Heart right ventricle (tissue), 16 donors: ENCODE data around the gene RPSA. TPM values are rescaled to one million over a fixed set of nuclear protein-coding genes. Genes with fewer than 3 reads are reported as not detected.

ENCODE experiments used
- ATAC-seq, 8 donors: fragments of 200-7000 bp; cut with Tn5 transposase; one replicate each; pipeline ENCODE4 v1.9.1; 2020; ENCODE audit warnings: mild to moderate bottlenecking in 8 of 8, moderate library complexity in 8 of 8, moderate number of reproducible peaks in 1 of 8
- DNase-seq, 2 donors: peaks; one replicate each; pipeline ENCODE4 v3.0.0-alpha.2; 2020
- H3K27ac ChIP-seq, 10 donors: fragments of 200-600 bp; sonication (generic) in 2 of 10; one replicate each; pipeline versions ENCODE4 v1.5.0 to v1.8.0; 2020 to 2022; ENCODE audit warnings: mild to moderate bottlenecking in 3 of 10
- H3K27me3 ChIP-seq, 7 donors: fragments of 200-600 bp; one replicate each; pipeline ENCODE4 v1.8.0; 2021 to 2022; ENCODE audit warnings: mild to moderate bottlenecking in 2 of 7
- H3K36me3 ChIP-seq, 9 donors: fragments of 200-600 bp; sonication (generic) in 1 of 9; one replicate each; pipeline versions ENCODE4 v1.5.0 to v1.8.0; 2020 to 2022; ENCODE audit warnings: mild to moderate bottlenecking in 2 of 9
- H3K4me1 ChIP-seq, 9 donors: fragments of 200-600 bp; sonication (generic) in 1 of 9; one replicate each; pipeline versions ENCODE4 v1.5.0 to v1.8.0; 2020 to 2022; ENCODE audit warnings: mild to moderate bottlenecking in 4 of 9
- H3K4me3 ChIP-seq, 10 donors: fragments of 200-600 bp; sonication (generic) in 2 of 10; one replicate each; pipeline versions ENCODE4 v1.5.0 to v1.8.0; 2020 to 2022; ENCODE audit warnings: mild to moderate bottlenecking in 7 of 10, moderate library complexity in 2 of 10
- H3K9me3 ChIP-seq, 11 donors: fragments of 200-600 bp in 10 of 11; sonication (generic) in 2 of 11; one replicate each; pipeline versions ENCODE4 v1.5.0 to v1.8.0; 2013 to 2022; ENCODE audit warnings: mild to moderate bottlenecking in 2 of 11, control low read depth in 1 of 11, moderate library complexity in 1 of 11
- CTCF ChIP-seq, 9 donors: fragments of 200-600 bp; sonication (generic) in 2 of 9; IDR thresholded peaks; one replicate each; pipeline versions ENCODE4 v1.5.0 to v1.8.0; 2021 to 2022; ENCODE audit warnings: antibody characterized with exemption in 9 of 9, mild to moderate bottlenecking in 5 of 9, moderate library complexity in 1 of 9
- WGBS, 2 donors: extraction: QIAGEN DNeasy Blood & Tissue Kit; methylation state at CpG; one replicate each; pipeline ENCODE4 v1.1.7; 2013; ENCODE audit warnings: inconsistent platforms in 1 of 2; 5-methylcytosine and 5-hydroxymethylcytosine counted together
- intact Hi-C, 10 donors: fragments of 100-400 bp; cut with DNase I; formaldehyde crosslinking; loops; one replicate each; pipeline versions ENCODE4 v1.11.1 to v1.14.2; 2022
- polyA plus RNA-seq, 2 donors: library from polyadenylated mRNA; stranded (reverse); fragments of 200-250 nt; gene quantifications; one replicate each; pipeline ENCODE4 v1.2.3, GENCODE V29; 2013
- total RNA-seq, 10 donors: library from RNA; stranded (reverse); fragmentation: NEBNext Ultra II Directional in 3 of 10; extraction: Animal tissue kit (Norgen Biotek cat#: 25700) in 3 of 10; gene quantifications; one replicate each; pipeline versions ENCODE4 v1.2.1 to v1.2.4, GENCODE V29; 2021 to 2023
- donor health status: Arrhythmogenic right ventricular cardiomyopathy.
- donor health status: ischemic (EF 13 %, LVEDD 7.1; RV severe dilation, severe dysfunction).
- donor health status: healthy with polysubstance abuse.
- donor health status: DM: no; HTN: yes; CAD: no.
- donor health status: DM: no; HTN: no; CAD: no.
- donor health status: ischemic (EF 25% LVEDD 6.9; RV normal size, moderate dysfunction).
- donor health status: ischemic (EF 25% LVEDD 5.7; RV mildly dilated, moderate dysfunction).
- donor health status: healthy.
- donor health status: DM: yes; HTN: yes; CAD: no.
- donor health status: Ischemic cardiomyopathy.
- donor health status: ischemic (EF 35%, LVEDD 5.7; RV mildly dilated, moderate dysfunction).
- donor health status: nonischemic (EF 11% LVEDD 7.7; RV severe dilation, severe dysfunction).
- donor health status: DM: yes; HTN: yes; CAD: no.
- donor health status: PGD.
- donor health status: ischemic (EF 29% LVEDD 5.4; RV normal size, mild dysfunction).
- donor health status: nonischemic (EF 23%, LVEDD 6.1; RV moderate dilation, normal function).

RPSA gene
- total and polyA plus RNA-seq, 12 donors, result 350 to 1,493 (median 410) TPM

GRCh38 chr3:39388741-39389248 lies 17.7 kb upstream of the RPSA start:
- peaks cover 6 to 37% (median 15%) of the 10 kb centered on the region in 9 donors for H3K4me1 ChIP-seq
- no peak overlapping the region for H3K4me3 ChIP-seq
- no peaks in the 10 kb centered on the region for H3K9me3 ChIP-seq
- intact Hi-C loops, result loop anchor here in 3 of 10 donors (10.0 kb wide), 3 partner anchors 244 to 284 kb away; partner anchors contain the start of genes GORASP1 (in 1 of the 3) and TTC21A (in 1 of the 3)
- H3K36me3 ChIP-seq, result peaks cover 0 to 49% (median 32%) of the 10 kb centered on the region in 9 donors
- WGBS, 2 donors, result 73 to 87% methylated on average over 2 of the region's 2 CpGs
- no peak for TF ChIP-seq CTCF (IDR thresholded peaks at IDR 0.05)
- no peak overlapping the region for H3K27ac ChIP-seq
- H3K27me3 ChIP-seq, result no peaks in the 10 kb centered on the region
- DNase-seq (no peak), ATAC-seq (no peak)

- ATAC-seq, result no peak
- Histone ChIP-seq H3K9me3 (no peaks in the 10 kb centered on the region), H3K4me3 (no peak overlapping the region), H3K36me3 (peaks cover 0 to 63% (median 37%) of the 10 kb centered on the region in 9 donors), H3K4me1 (peaks cover 3 to 26% (median 6%) of the 10 kb centered on the region in 9 donors), H3K27me3 (no peaks in the 10 kb centered on the region), H3K27ac (no peak overlapping the region)
- WGBS, 2 donors, result 68 to 72% methylated on average over 4 of the region's 4 CpGs
- intact Hi-C loops, result no loop called here
- no peak for TF ChIP-seq CTCF (IDR thresholded peaks at IDR 0.05)
- no peak for DNase-seq
These were observed 16.3 kb upstream of the RPSA start for GRCh38 chr3:39390181-39390580.

- Histone ChIP-seq H3K36me3 (peaks cover 0 to 86% (median 38%) of the 10 kb centered on the region in 9 donors), H3K4me1 (no peaks in the 10 kb centered on the region), H3K27me3 (no peaks in the 10 kb centered on the region), H3K4me3 (no peak overlapping the region), H3K27ac (no peak overlapping the region), H3K9me3 (no peaks in the 10 kb centered on the region)
- ATAC-seq (no peak), DNase-seq (no peak)
- WGBS, 2 donors, result 72 to 80% methylated on average over 3 of the region's 3 CpGs
- intact Hi-C loops, result no loop called here
- TF ChIP-seq CTCF (IDR thresholded peaks at IDR 0.05), result no peak
These were observed 9.8 kb upstream of the RPSA start for GRCh38 chr3:39396690-39397089.

- Histone ChIP-seq H3K36me3 (peaks cover 0 to 66% (median 24%) of the 10 kb centered on the region in 9 donors), H3K4me3 (no peak overlapping the region), H3K27ac (no peak overlapping the region), H3K9me3 (no peaks in the 10 kb centered on the region), H3K27me3 (no peaks in the 10 kb centered on the region), H3K4me1 (no peaks in the 10 kb centered on the region)
- intact Hi-C loops, result no loop called here
- no peak for DNase-seq
- no peak for TF ChIP-seq CTCF (IDR thresholded peaks at IDR 0.05)
- 82 to 98% methylated on average over 4 of the region's 4 CpGs for WGBS, 2 donors
- no peak for ATAC-seq
These were observed 7.8 kb upstream of the RPSA start for GRCh38 chr3:39398700-39399099.
